Tongue (tissue), 3 donors: Measurements from ENCODE around the gene IGF1R. TPM values are rescaled to one million over a fixed set of nuclear protein-coding genes. Genes with fewer than 3 reads are reported as not detected.
"Not testable (repeated sequence)": the region's sequence is repeated elsewhere in the genome, so short reads cannot be mapped to it uniquely, and the experiment has no call there.

Source experiments
- DNase-seq: peaks from one replicate; pipeline ENCODE4 v3.0.0-alpha.2; 2015
- small RNA-seq: library from RNA; depleted of rRNA; stranded (forward); fragments of <200 nt; gene quantifications from one replicate; pipeline ENCODE3, GENCODE V24; 2014; ENCODE audit warnings: low replicate concordance
- total RNA-seq: library from RNA; depleted of rRNA; stranded (reverse); fragments of >200 nt; gene quantifications from one replicate; pipeline ENCODE4 v1.2.3, GENCODE V29; 2014

The IGF1R gene
- total RNA-seq, 1 donor from 2014 or later, result 67.6 TPM

- DNase-seq, result no peak
Measured at GRCh38 chr15:98998279-98998678, 349.9 kb downstream of the IGF1R start.

GRCh38 chr15:98999233-98999632, 350.9 kb downstream of the IGF1R start:
- no peak for DNase-seq

GRCh38 chr15:99002226-99002625, 353.9 kb downstream of the IGF1R start:
- DNase-seq, result no peak

GRCh38 chr15:99003317-99003716, 355.0 kb downstream of the IGF1R start:
- DNase-seq, result not testable (repeated sequence)

GRCh38 chr15:99004998-99005974, 356.9 kb downstream of the IGF1R start:
- DNase-seq, result peak; percentile 66

GRCh38 chr15:99006146-99006545, 357.8 kb downstream of the IGF1R start:
- no peak for DNase-seq

GRCh38 chr15:99006904-99007495, 358.7 kb downstream of the IGF1R start:
- DNase-seq, result no peak

- peak; percentile 27 for DNase-seq
Measured at GRCh38 chr15:99009741-99010330, 361.5 kb downstream of the IGF1R start.

- DNase-seq, result no peak
Measured at GRCh38 chr15:99010768-99011167, 362.4 kb downstream of the IGF1R start.

Small RNA genes lying within 50 kb of the gene (small RNA-seq; reads per million reads assigned to genes)
- gene MIR4714, result 0.05 reads per million
